NB4 (cell line): ENCODE measurements around the gene UNC119B.

Experiments
- CTCF ChIP-seq: IDR thresholded peaks from one replicate; pipeline ENCODE4 v1.5.1; 2012; ENCODE audit warnings: low read depth, low read length
- MYC ChIP-seq: IDR thresholded peaks from 2 replicates; pipeline ENCODE4 v1.6.1; 2011; ENCODE audit warnings: low read depth, low read length
- POLR2A ChIP-seq: IDR thresholded peaks from 2 replicates; pipeline ENCODE4 v1.6.1; 2011; ENCODE audit warnings: mild to moderate bottlenecking; ENCODE audit not compliant: insufficient read length; ENCODE audit errors: extremely low read depth
- TF ChIP-seq, protein P1 (sequence below): IDR thresholded peaks from 2 replicates; pipeline ENCODE4 v1.6.1; 2011; ENCODE audit warnings: low read depth, low read length

DNA sequence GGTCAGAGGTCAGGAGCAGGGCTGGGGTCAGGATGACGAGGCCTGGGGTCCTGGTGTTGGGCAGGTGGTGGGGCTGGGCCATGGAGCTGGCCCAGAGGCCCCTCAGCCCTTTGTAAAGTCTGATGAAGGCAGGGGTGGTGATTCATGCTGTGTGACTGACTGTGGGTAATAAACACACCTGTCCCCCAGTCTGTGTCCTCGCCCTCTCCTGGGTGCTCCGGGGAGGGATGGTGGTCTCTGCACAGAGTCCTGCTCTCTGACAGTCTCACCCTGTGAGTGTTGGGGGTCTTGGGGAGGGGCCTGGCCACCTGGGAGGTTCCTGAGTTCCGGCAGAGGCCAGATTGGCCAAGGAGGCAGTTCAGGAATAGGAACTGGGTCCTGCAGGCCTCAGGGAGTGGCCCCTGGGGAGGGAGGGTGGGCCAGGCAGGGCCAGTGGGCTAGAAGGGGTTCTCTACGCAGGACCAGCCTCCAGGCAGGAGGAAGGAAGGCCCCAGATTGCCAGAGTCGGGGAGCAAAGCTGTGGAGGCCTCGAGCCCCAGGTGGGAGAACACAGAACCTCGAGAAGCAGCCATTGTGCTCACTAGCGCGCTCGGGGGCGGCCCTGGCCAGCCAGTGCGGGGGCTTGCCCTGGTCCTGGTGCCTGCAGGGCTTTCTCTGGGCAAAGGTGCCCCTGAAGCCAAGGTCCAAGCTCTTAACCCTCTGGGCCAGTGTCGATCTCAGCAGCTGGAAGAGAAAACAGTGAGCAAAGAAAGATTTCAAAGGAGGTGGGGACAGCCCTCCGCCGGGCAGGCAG, 29.8 kb downstream of the UNC119B start:
- no peak for TF ChIP-seq CTCF
- no peak for TF ChIP-seq POLR2A
- TF ChIP-seq, protein P1, sequence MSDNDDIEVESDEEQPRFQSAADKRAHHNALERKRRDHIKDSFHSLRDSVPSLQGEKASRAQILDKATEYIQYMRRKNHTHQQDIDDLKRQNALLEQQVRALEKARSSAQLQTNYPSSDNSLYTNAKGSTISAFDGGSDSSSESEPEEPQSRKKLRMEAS, result no peak
- TF ChIP-seq MYC, result no peak
